IMR-90 (cell line): ENCODE data around the gene PHOSPHO1. TPM values are rescaled to one million over a fixed set of nuclear protein-coding genes. Genes with fewer than 3 reads are reported as not detected.
A peak's percentile ranks its signal among the peaks of the same experiment; 100 is the strongest.

Experiments used
- ATAC-seq: fragments of 200-7000 bp; cut with Tn5 transposase; 2 replicates; pipeline ENCODE4 v1.9.1; 2020; ENCODE audit warnings: low read depth, mild to moderate bottlenecking, moderate library complexity
- Bru-seq: library from RNA; stranded (reverse); fragments of 400-500 nt; gene quantifications from one replicate; lab custom pipeline; 2021; lab: Mats Ljungman, UMichigan
- BruChase-seq, 2 experiments: library from RNA; stranded (reverse); fragments of 400-500 nt; gene quantifications; one replicate each; lab custom pipeline; 2021; lab: Mats Ljungman, UMichigan
- BruUV-seq: library from RNA; stranded (reverse); fragments of 400-500 nt; replicated peaks from 2 replicates; lab custom pipeline; 2021; lab: Mats Ljungman, UMichigan
- CTCF ChIA-PET: fragments of 300-600 bp; formaldehyde crosslinking; extraction: SDS; loops from one replicate; lab custom pipeline; 2021; ENCODE audit warnings: antibody characterized with exemption; lab: Yijun Ruan, JAX
- POLR2A ChIA-PET: fragments of 300-600 bp; sonication (Branson Sonifier 250); formaldehyde crosslinking; loops from one replicate; lab custom pipeline; 2022; ENCODE audit warnings: antibody characterized with exemption; ENCODE audit not compliant: unreplicated experiment; lab: Charles Lee
- DNase-seq: peaks from one replicate; pipeline ENCODE4 v3.0.0; 2013
- H2AFZ ChIP-seq: replicated peaks from 2 replicates; pipeline ENCODE3; 2013; ENCODE audit warnings: low read length, mild to moderate bottlenecking; ENCODE audit not compliant: poor library complexity
- H2AK5ac ChIP-seq: 2 replicates; pipeline ENCODE4 v1.6.1; 2013; ENCODE audit warnings: low read depth, low read length, inconsistent platforms
- H2AK9ac ChIP-seq: replicated peaks from 2 replicates; pipeline ENCODE3; 2013; ENCODE audit warnings: mild to moderate bottlenecking, low read depth, low read length, moderate library complexity; ENCODE audit not compliant: poor library complexity
- H2BK120ac ChIP-seq: 2 replicates; pipeline ENCODE4 v1.6.1; 2013; ENCODE audit warnings: low read depth, low read length, inconsistent platforms
- H2BK15ac ChIP-seq: 3 replicates; pipeline ENCODE4 v1.6.1; 2013; ENCODE audit warnings: low read depth, low read length, inconsistent platforms
- H2BK20ac ChIP-seq: 2 replicates; pipeline ENCODE4 v1.6.1; 2013; ENCODE audit warnings: low read depth, mild to moderate bottlenecking, inconsistent platforms, low read length, moderate library complexity
- H2BK5ac ChIP-seq: 2 replicates; pipeline ENCODE4 v1.6.1; 2013; ENCODE audit warnings: mild to moderate bottlenecking, low read depth, low read length, inconsistent platforms; ENCODE audit not compliant: poor library complexity, severe bottlenecking
- H3K14ac ChIP-seq: replicated peaks from 2 replicates; pipeline ENCODE4 v1.6.1; 2013; ENCODE audit warnings: low read depth, low read length, inconsistent platforms
- H3K18ac ChIP-seq: 2 replicates; pipeline ENCODE4 v1.6.1; 2013; ENCODE audit warnings: low read depth, low read length, control low read depth
- H3K23ac ChIP-seq: 2 replicates; pipeline ENCODE4 v1.6.1; 2013; ENCODE audit warnings: low read depth, low read length, inconsistent platforms
- H3K27ac ChIP-seq: 2 replicates; pipeline ENCODE4 v1.5.1; 2013; ENCODE audit warnings: mild to moderate bottlenecking, control low read depth, low read length; ENCODE audit not compliant: insufficient read depth
- H3K27me3 ChIP-seq: 2 replicates; pipeline ENCODE4 v1.6.1; 2013; ENCODE audit warnings: low read length; ENCODE audit not compliant: control insufficient read depth, insufficient read depth
- H3K36me3 ChIP-seq: 2 replicates; pipeline ENCODE4 v1.6.1; 2013; ENCODE audit warnings: low read length, mixed read lengths; ENCODE audit not compliant: control insufficient read depth, insufficient read depth
- H3K4ac ChIP-seq: 2 replicates; pipeline ENCODE4 v1.6.1; 2013; ENCODE audit warnings: low read depth, low read length, inconsistent platforms
- H3K4me1 ChIP-seq: 2 replicates; pipeline ENCODE4 v1.6.1; 2013; ENCODE audit warnings: low read length, mixed read lengths; ENCODE audit not compliant: control insufficient read depth, insufficient read depth
- H3K4me2 ChIP-seq: 2 replicates; pipeline ENCODE4 v1.6.1; 2013; ENCODE audit warnings: low read depth, mild to moderate bottlenecking, control low read depth, low read length, moderate library complexity
- H3K4me3 ChIP-seq: 2 replicates; pipeline ENCODE4 v1.5.1; 2013; ENCODE audit warnings: low read depth, mild to moderate bottlenecking, control low read depth, low read length, moderate library complexity; ENCODE audit not compliant: insufficient read depth
- H3K56ac ChIP-seq: 2 replicates; pipeline ENCODE4 v1.6.1; 2013; ENCODE audit warnings: low read length, inconsistent platforms; ENCODE audit not compliant: insufficient read depth; ENCODE audit errors: extremely low read depth
- H3K79me1 ChIP-seq, 2 experiments: 2 replicates each; pipeline ENCODE4 v1.6.1; 2013; ENCODE audit warnings: low read length in 2 of 2, inconsistent platforms in 1 of 2, low read depth in 1 of 2
- H3K9ac ChIP-seq: 2 replicates; pipeline ENCODE4 v1.6.1; 2013; ENCODE audit warnings: low read depth, low read length, control low read depth
- H3K9me1 ChIP-seq: 2 replicates; pipeline ENCODE4 v1.6.1; 2013; ENCODE audit warnings: low read length, inconsistent platforms; ENCODE audit not compliant: insufficient read depth
- H3K9me3 ChIP-seq: 2 replicates; pipeline ENCODE4 v1.6.1; 2013; ENCODE audit warnings: low read length; ENCODE audit not compliant: control insufficient read depth, insufficient read depth
- H4K20me1 ChIP-seq: 2 replicates; pipeline ENCODE4 v1.6.1; 2013; ENCODE audit warnings: low read length, inconsistent platforms; ENCODE audit not compliant: insufficient read depth
- H4K5ac ChIP-seq: 2 replicates; pipeline ENCODE4 v1.6.1; 2013; ENCODE audit warnings: mild to moderate bottlenecking, low read depth, low read length, control low read depth
- H4K8ac ChIP-seq, 2 experiments: 2 replicates each; pipeline ENCODE4 v1.6.1; 2013; ENCODE audit warnings: low read depth in 2 of 2, low read length in 2 of 2, control low read depth in 1 of 2, inconsistent platforms in 1 of 2
- H4K91ac ChIP-seq: 2 replicates; pipeline ENCODE4 v1.6.1; 2013; ENCODE audit warnings: low read depth, low read length, inconsistent platforms; ENCODE audit not compliant: insufficient read depth
- BHLHE40 ChIP-seq: fragments of 150-350 bp; IDR thresholded peaks from 2 replicates; pipeline ENCODE4 v1.6.1; 2016; ENCODE audit warnings: mild to moderate bottlenecking, low read depth, low read length
- ELK1 ChIP-seq: fragments of 150-350 bp; IDR thresholded peaks from 2 replicates; pipeline ENCODE4 v1.6.1; 2016; ENCODE audit warnings: low read depth, mild to moderate bottlenecking, low read length, moderate library complexity, borderline replicate concordance
- MAZ ChIP-seq: IDR thresholded peaks from 2 replicates; pipeline ENCODE4 v1.6.1; 2012; ENCODE audit warnings: low read depth, mild to moderate bottlenecking, low read length, improper control_type of control experiment, moderate library complexity, borderline replicate concordance
- MXI1 ChIP-seq: IDR thresholded peaks from 2 replicates; pipeline ENCODE4 v1.6.1; 2012; ENCODE audit warnings: low read depth, mild to moderate bottlenecking, low read length, moderate library complexity, borderline replicate concordance
- RAD21 ChIP-seq: IDR thresholded peaks from 2 replicates; pipeline ENCODE4 v1.6.1; 2012; ENCODE audit warnings: low read length, improper control_type of control experiment
- RFX5 ChIP-seq: IDR thresholded peaks from 2 replicates; pipeline ENCODE4 v1.8.0; 2012; ENCODE audit warnings: low read depth, mild to moderate bottlenecking, low read length, moderate library complexity
- USF2 ChIP-seq: fragments of 150-350 bp; IDR thresholded peaks from 2 replicates; pipeline ENCODE4 v1.6.1; 2017; ENCODE audit warnings: mild to moderate bottlenecking, antibody characterized with exemption, low read length, low read depth
- WGBS, 2 experiments: methylation state at CpG; one replicate each; pipeline versions ENCODE4 v1.1.5 to v1.1.7; 2013; ENCODE audit warnings: missing lambda C conversion rate in 2 of 2; ENCODE audit not compliant: insufficient read length in 1 of 2; ENCODE audit errors: extremely low coverage in 2 of 2; 5-methylcytosine and 5-hydroxymethylcytosine counted together
- dilution Hi-C: fragments of 300-500 bp; cut with HindIII; formaldehyde crosslinking; loops from one replicate; pipeline ENCODE4 v1.14.3; 2018; ENCODE audit warnings: low sequenced_read_pairs; ENCODE audit not compliant: unreplicated experiment
- in situ Hi-C: fragments of 300-500 bp; cut with MboI; formaldehyde crosslinking; loops from 3 replicates; pipeline ENCODE4 v1.14.3; 2019; ENCODE audit warnings: low sequenced_read_pairs, inconsistent platforms, mixed read lengths
- intact Hi-C: fragments of 100-400 bp; cut with micrococcal nuclease; formaldehyde crosslinking; loops from 2 replicates; pipeline ENCODE4 v1.10.0; 2022
- long read RNA-seq: library from polyadenylated mRNA; unstranded; transcript quantifications from one replicate; pipeline ENCODE4 v2.0.0, GENCODE V29; 2021; ENCODE audit not compliant: unreplicated experiment
- polyA plus RNA-seq, 3 experiments: library from polyadenylated mRNA; depleted of rRNA; stranded (reverse); fragments of >200 nt; gene quantifications; 2 replicates each; pipeline ENCODE4 v1.2.3, GENCODE V29; 2012; ENCODE audit warnings: low replicate concordance in 1 of 3
- total RNA-seq: library from RNA; depleted of rRNA; stranded (reverse); fragments of >200 nt; gene quantifications from 2 replicates; pipeline ENCODE4 v1.2.3, GENCODE V29; 2012; rRNA removed

PHOSPHO1 gene
- under 0.01 TPM in 2 replicates for total RNA-seq
- 0.48 and 0.56 TPM in 2 replicates for polyA plus RNA-seq (2012; rRNA removed)
- polyA plus RNA-seq (2012; cell fraction: cytosol; rRNA removed) = 0.22 and 0.71 TPM in 2 replicates
- polyA plus RNA-seq (2012; cell fraction: nucleus; rRNA removed; ENCODE audit: low replicate concordance) = 0.17 and 0.62 TPM in 2 replicates
- percentile 19 among the genes with signal in this experiment for Bru-seq, nascent RNA
- BruChase-seq, experiment 1, labeled RNA remaining after a 6-hour chase = percentile 26 among the genes with signal in this experiment
- percentile 18 among the genes with signal in this experiment for BruChase-seq, experiment 2, labeled RNA remaining after a 2-hour chase
- long read RNA-seq, partial matches to known transcripts = 0 of 3 reads
- long read RNA-seq, other reads (novel, unspliced or antisense) = 1 of 3 reads

- 0% methylated on average over 8 of the region's 58 CpGs; no CpG with 5 or more reads in 1 of the 2 experiments for WGBS, 2 experiments
- intact Hi-C loops = loop anchor here (5.0 kb wide), 1 partner anchor 61 kb away; no protein-coding TSS in a partner anchor
- POLR2A ChIA-PET = no interaction called here
Measured at GRCh38 chr17:49230636-49231562, at the start of gene PHOSPHO1. PHOSPHO1 (minus strand) TSS chr17:49230787; CDS start chr17:49226691, 4,096 bp downstream.

More at GRCh38 chr17:49230636-49231562, at the start of gene PHOSPHO1:
- no peak within 1 kb of the TSS for H4K5ac ChIP-seq
- H4K20me1 ChIP-seq = no peaks in the 10 kb centered on the region
- H3K4me3 ChIP-seq = peak within 1 kb of the TSS; percentile 91
- H4K8ac ChIP-seq = peak within 1 kb of the TSS in 1 of 2 experiments; percentile 86; a peak in 1 of 4 replicates
- TF ChIP-seq RAD21 (0 out of 2 replicates have a peak, but pooled peaks have one; percentile 2), MAZ (peak; percentile 10; the same call in 1 of the 2 replicates), MXI1 (no peak), RFX5 (no peak), BHLHE40 (no peak), ELK1 (no peak), USF2 (no peak)
- H2BK5ac ChIP-seq = no peak within 1 kb of the TSS
- no peak within 1 kb of the TSS for H4K91ac ChIP-seq
- no peak within 1 kb of the TSS for H2AK5ac ChIP-seq
- H2AK9ac ChIP-seq = peak within 1 kb of the TSS; percentile 87
- H3K36me3 ChIP-seq = no peaks in the 10 kb centered on the region
- H3K4me1 ChIP-seq = no peaks in the 10 kb centered on the region
- peak; percentile 76 for DNase-seq
- peak within 1 kb of the TSS; percentile 76; the same call in 1 of the 2 replicates for H3K14ac ChIP-seq
- peak within 1 kb of the TSS; percentile 47 for H3K9ac ChIP-seq
- no peak within 1 kb of the TSS for H2BK15ac ChIP-seq
- CTCF ChIA-PET = no interaction called here
- peak within 1 kb of the TSS; percentile 98 for H2AFZ ChIP-seq
- BruUV-seq = no TSS peak
- peak within 1 kb of the TSS; percentile 95 for H3K4me2 ChIP-seq
- peaks cover 23% of the 10 kb centered on the region for H3K27me3 ChIP-seq
- no peak within 1 kb of the TSS for H2BK20ac ChIP-seq
- H3K79me1 ChIP-seq = no peaks in the 10 kb centered on the region
- in situ Hi-C loops = no loop called here
- ATAC-seq = peak; percentile 99
- no peak within 1 kb of the TSS; the same call in 1 of the 2 replicates for H3K27ac ChIP-seq
- peak within 1 kb of the TSS; percentile 51 for H3K4ac ChIP-seq
- H3K23ac ChIP-seq = peak within 1 kb of the TSS; percentile 72
- no peaks in the 10 kb centered on the region for H3K9me1 ChIP-seq
- dilution Hi-C loops = no loop called here
- no peak within 1 kb of the TSS for H3K18ac ChIP-seq
- H3K9me3 ChIP-seq = no peaks in the 10 kb centered on the region
- H3K56ac ChIP-seq = no peak within 1 kb of the TSS; the same call in 1 of the 2 replicates
- no peak within 1 kb of the TSS for H2BK120ac ChIP-seq
